ENCODE data around the gene CLCN7. TPM values are rescaled to one million over a fixed set of nuclear protein-coding genes. Genes with fewer than 3 reads are reported as not detected.

CLCN7 gene
- total and polyA plus RNA-seq, 9 of the 15 experiments (the other 6 are each of a cell fraction or from before 2014, with no cell fraction given): 0.06 to 126 (median 18.7) TPM

GRCh38 chr16:1420111-1420539 is 54.7 kb downstream of the CLCN7 start (continued):
- TF ChIP-seq ZNF785 (CRISPR knock-in tag; IDR thresholded peaks at IDR 0.05): no peak
- TF ChIP-seq NFRKB (IDR thresholded peaks at IDR 0.05; ENCODE audit: low read depth): no peak
- TF ChIP-seq SAP30 (IDR thresholded peaks at IDR 0.05; ENCODE audit: borderline replicate concordance, insufficient read depth, low read depth, low read length, poor library complexity, severe bottlenecking): peak; percentile 82
- TF ChIP-seq CREB3 (tag; conservative IDR thresholded peaks at IDR 0.05; ENCODE audit: low read depth): no peak
- no peak for TF ChIP-seq MAZ (CRISPR knock-in tag; conservative IDR thresholded peaks at IDR 0.05 in 1 of 2, IDR thresholded peaks at IDR 0.05 in 1 of 2)
- no peak for TF ChIP-seq PYGO2 (tag; IDR thresholded peaks at IDR 0.05)
- TF ChIP-seq ZNF282 (CRISPR knock-in tag; IDR thresholded peaks at IDR 0.05): no peak
- no peak for TF ChIP-seq MBD2 (IDR thresholded peaks at IDR 0.05; ENCODE audit: borderline replicate concordance, low read depth)
- TF ChIP-seq GTF2A2 (tag; IDR thresholded peaks at IDR 0.05): no peak
- TF ChIP-seq ZNF707 (CRISPR knock-in tag; conservative IDR thresholded peaks at IDR 0.05): no peak
- no peak for TF ChIP-seq U2AF2 (optimal IDR thresholded peaks at IDR 0.05; ENCODE audit: low read depth, low read length)
- peak; percentile 53; the same call in 1 of the 2 replicates for TF ChIP-seq ZNF511 (CRISPR knock-in tag; IDR thresholded peaks at IDR 0.05)
- 0 out of 2 replicates have a peak, but pooled peaks have one; percentile 81 for TF ChIP-seq KAT7 (CRISPR knock-in tag; IDR thresholded peaks at IDR 0.05; ENCODE audit: borderline replicate concordance)
- no peak for TF ChIP-seq ELF2 (CRISPR knock-in tag; IDR thresholded peaks at IDR 0.05)
- no peak for TF ChIP-seq CHD4 (IDR thresholded peaks at IDR 0.05; ENCODE audit: insufficient read depth, insufficient replicate concordance, low read depth, low read length, poor library complexity, severe bottlenecking)
- no peak for TF ChIP-seq CBFA2T3 (IDR thresholded peaks at IDR 0.05)

Measured in K562 (cell line).